H9 (cell line): ENCODE data around the gene CDH13. TPM values are rescaled to one million over a fixed set of nuclear protein-coding genes. Genes with fewer than 3 reads are reported as not detected.

ENCODE experiments used
- DNase-seq: peaks from one replicate; pipeline ENCODE4 v3.0.0-alpha.2; 2017
- H2AFZ ChIP-seq: one replicate; pipeline ENCODE4 v1.6.1; 2013; ENCODE audit warnings: mild to moderate bottlenecking, low read length, control low read depth, moderate library complexity
- H2AK5ac ChIP-seq: 2 replicates; pipeline ENCODE4 v1.6.1; 2013; ENCODE audit warnings: low read length, control low read depth, mixed read lengths; ENCODE audit not compliant: insufficient read length
- H2BK120ac ChIP-seq: one replicate; pipeline ENCODE4 v1.6.1; 2013; ENCODE audit warnings: low read depth, mild to moderate bottlenecking, low read length, control low read depth, inconsistent platforms; ENCODE audit not compliant: poor library complexity, severe bottlenecking
- H2BK12ac ChIP-seq: 2 replicates; pipeline ENCODE4 v1.6.1; 2013; ENCODE audit warnings: low read length, control low read depth, mixed read lengths, low read depth; ENCODE audit not compliant: insufficient read length
- H2BK15ac ChIP-seq: 2 replicates; pipeline ENCODE4 v1.6.1; 2013; ENCODE audit warnings: low read depth, low read length, control low read depth
- H2BK20ac ChIP-seq: one replicate; pipeline ENCODE4 v1.6.1; 2013; ENCODE audit warnings: low read depth, mild to moderate bottlenecking, low read length, control low read depth, inconsistent platforms; ENCODE audit not compliant: poor library complexity, severe bottlenecking
- H2BK5ac ChIP-seq: 2 replicates; pipeline ENCODE4 v1.6.1; 2013; ENCODE audit warnings: low read length, control low read depth, mixed read lengths; ENCODE audit not compliant: insufficient read length
- H3K14ac ChIP-seq: 2 replicates; pipeline ENCODE4 v1.6.1; 2013; ENCODE audit warnings: low read length, control low read depth; ENCODE audit not compliant: insufficient read depth
- H3K18ac ChIP-seq: 2 replicates; pipeline ENCODE4 v1.6.1; 2013; ENCODE audit warnings: low read depth, mild to moderate bottlenecking, mixed read lengths, low read length, control low read depth; ENCODE audit not compliant: insufficient read length
- H3K23ac ChIP-seq: 2 replicates; pipeline ENCODE4 v1.6.1; 2013; ENCODE audit warnings: low read length, control low read depth, mixed read lengths, low read depth; ENCODE audit not compliant: insufficient read length
- H3K23me2 ChIP-seq: 2 replicates; pipeline ENCODE4 v1.6.1; 2013; ENCODE audit warnings: low read depth, mild to moderate bottlenecking, mixed read lengths, low read length, control low read depth; ENCODE audit not compliant: insufficient read length, poor library complexity, severe bottlenecking
- H3K27ac ChIP-seq: 2 replicates; pipeline ENCODE4 v1.5.1; 2013; ENCODE audit warnings: low read length, control low read depth, mixed read lengths, low read depth; ENCODE audit not compliant: insufficient read length
- H3K27me3 ChIP-seq: 2 replicates; pipeline ENCODE4 v1.6.1; 2013; ENCODE audit warnings: low read length, control low read depth, inconsistent platforms; ENCODE audit not compliant: insufficient read depth
- H3K4ac ChIP-seq: 2 replicates; pipeline ENCODE4 v1.6.1; 2013; ENCODE audit warnings: low read depth, mild to moderate bottlenecking, control low read depth, inconsistent platforms, low read length, moderate library complexity
- H3K4me1 ChIP-seq: 2 replicates; pipeline ENCODE4 v1.6.1; 2013; ENCODE audit warnings: low read length, control low read depth, inconsistent platforms; ENCODE audit not compliant: insufficient read depth
- H3K4me2 ChIP-seq: 2 replicates; pipeline ENCODE4 v1.6.1; 2013; ENCODE audit warnings: low read length, control low read depth, mixed read lengths; ENCODE audit not compliant: insufficient read length, insufficient read depth
- H3K56ac ChIP-seq: 2 replicates; pipeline ENCODE4 v1.6.1; 2013; ENCODE audit warnings: low read depth, mild to moderate bottlenecking, mixed read lengths, low read length, control low read depth; ENCODE audit not compliant: insufficient read length
- H3K79me1 ChIP-seq: 2 replicates; pipeline ENCODE4 v1.6.1; 2013; ENCODE audit warnings: low read depth, mild to moderate bottlenecking, moderate library complexity, low read length, control low read depth, inconsistent platforms; ENCODE audit not compliant: insufficient read depth, poor library complexity, severe bottlenecking
- H3K79me2 ChIP-seq: 2 replicates; pipeline ENCODE4 v1.6.1; 2013; ENCODE audit warnings: low read length, control low read depth, inconsistent platforms; ENCODE audit not compliant: insufficient read depth
- H3K9ac ChIP-seq: 2 replicates; pipeline ENCODE4 v1.6.1; 2013; ENCODE audit warnings: low read length, control low read depth, mixed read lengths; ENCODE audit not compliant: insufficient read length; ENCODE audit errors: extremely low read depth
- H3K9me3 ChIP-seq: one replicate; pipeline ENCODE4 v1.6.1; 2013; ENCODE audit warnings: low read depth, low read length, inconsistent platforms; ENCODE audit not compliant: control insufficient read depth
- H3T11ph ChIP-seq: one replicate; pipeline ENCODE4 v1.6.1; 2013; ENCODE audit warnings: mild to moderate bottlenecking, low read length, control low read depth, inconsistent platforms
- H4K20me1 ChIP-seq: one replicate; pipeline ENCODE4 v1.6.1; 2013; ENCODE audit not compliant: control insufficient read depth, insufficient read length, insufficient read depth
- H4K5ac ChIP-seq: 2 replicates; pipeline ENCODE4 v1.6.1; 2013; ENCODE audit warnings: low read depth, mild to moderate bottlenecking, mixed read lengths, low read length, control low read depth; ENCODE audit not compliant: insufficient read length
- H4K8ac ChIP-seq: replicated peaks from 2 replicates; pipeline ENCODE4 v1.6.1; 2013; ENCODE audit warnings: low read length, control low read depth, mixed read lengths, low read depth; ENCODE audit not compliant: insufficient read length
- H4K91ac ChIP-seq: 2 replicates; pipeline ENCODE4 v1.6.1; 2013; ENCODE audit warnings: low read depth, mild to moderate bottlenecking, moderate library complexity, mixed read lengths, low read length, control low read depth; ENCODE audit not compliant: insufficient read length
- H3K27ac Mint-ChIP-seq, 3 experiments: 2 replicates in 2 of 3; 3 replicates in 1 of 3; pipeline ENCODE4 v1.8.0; 2020 to 2021; ENCODE audit warnings: mixed read lengths in 3 of 3, mild to moderate bottlenecking in 1 of 3, moderate library complexity in 1 of 3
- H3K27me3 Mint-ChIP-seq: 2 replicates; pipeline ENCODE4 v1.8.0; 2021; ENCODE audit warnings: low read depth, mild to moderate bottlenecking, moderate library complexity, mixed read lengths
- H3K36me3 Mint-ChIP-seq, 3 experiments: 2 replicates in 2 of 3; 3 replicates in 1 of 3; pipeline ENCODE4 v1.8.0; 2020 to 2021; ENCODE audit warnings: low read depth in 3 of 3, mixed read lengths in 3 of 3; ENCODE audit not compliant: insufficient read depth in 1 of 3
- H3K4me1 Mint-ChIP-seq, 2 experiments: 2 replicates each; pipeline ENCODE4 v1.8.0; 2020; ENCODE audit warnings: mixed read lengths in 2 of 2
- H3K4me3 Mint-ChIP-seq, 2 experiments: 2 replicates in 1 of 2; 3 replicates in 1 of 2; pipeline ENCODE4 v1.8.0; 2020 to 2021; ENCODE audit warnings: mild to moderate bottlenecking in 2 of 2, mixed read lengths in 2 of 2, moderate library complexity in 1 of 2
- H3K9me3 Mint-ChIP-seq, 2 experiments: 2 replicates in 1 of 2; 3 replicates in 1 of 2; pipeline ENCODE4 v1.8.0; 2020; ENCODE audit warnings: mild to moderate bottlenecking in 2 of 2, mixed read lengths in 2 of 2, moderate library complexity in 1 of 2
- CTCF ChIP-seq: fragments of 200-600 bp; sonication (generic); conservative IDR thresholded peaks from 3 replicates; pipeline ENCODE4 v1.8.0; 2021; ENCODE audit warnings: antibody characterized with exemption, mild to moderate bottlenecking
- WGBS: extraction: QIAGEN DNeasy Blood & Tissue Kit; methylation state at CpG from one replicate; pipeline ENCODE4 v1.1.7; 2013; ENCODE audit warnings: missing lambda C conversion rate, low lambda C conversion rate, mixed read lengths; ENCODE audit not compliant: insufficient read length; ENCODE audit errors: extremely low coverage; 5-methylcytosine and 5-hydroxymethylcytosine counted together
- total RNA-seq: library from RNA; stranded (reverse); gene quantifications from 2 replicates; pipeline ENCODE4 v1.2.1, GENCODE V29; 2021

Gene CDH13
- total RNA-seq, 1 experiment from 2014 or later = 1.5 TPM

GRCh38 chr16:83143788-83144187 lies 517.0 kb downstream of the CDH13 start:
- no peaks in the 10 kb centered on the region for H3K79me1 ChIP-seq
- H2BK12ac ChIP-seq = no peak overlapping the region
- H4K91ac ChIP-seq = no peak overlapping the region
- H2BK20ac ChIP-seq = no peak overlapping the region
- no peak overlapping the region for H3K23ac ChIP-seq
- no peaks in the 10 kb centered on the region for H3K4me1 ChIP-seq
- no peaks in the 10 kb centered on the region for H3K9me3 ChIP-seq
- H4K8ac ChIP-seq = no peak overlapping the region
- Mint-ChIP-seq H3K4me3 (no peak overlapping the region), H3K9me3 (no peaks in the 10 kb centered on the region), H3K36me3 (no peaks in the 10 kb centered on the region), H3K27me3 (no peaks in the 10 kb centered on the region), H3K27ac (no peak overlapping the region), H3K4me1 (peaks cover 2 to 4% of the 10 kb centered on the region in 2 experiments; a peak in 2 of 4 replicates)
- no peak overlapping the region for H2AK5ac ChIP-seq
- H3K18ac ChIP-seq = no peak overlapping the region
- TF ChIP-seq CTCF = no peak
- WGBS = no CpG with 5 or more reads among the region's 8 CpGs
- no peak overlapping the region for H2BK5ac ChIP-seq
- no peaks in the 10 kb centered on the region for H4K20me1 ChIP-seq
- H3K27me3 ChIP-seq = no peaks in the 10 kb centered on the region
- no peak overlapping the region for H4K5ac ChIP-seq
- H3K9ac ChIP-seq = no peak overlapping the region
- H3K14ac ChIP-seq = no peak overlapping the region
- no peak overlapping the region for H3K56ac ChIP-seq
- H2BK15ac ChIP-seq = no peak overlapping the region
- H2AFZ ChIP-seq = no peak overlapping the region
- no peaks in the 10 kb centered on the region for H3K79me2 ChIP-seq
- no peak overlapping the region for H3K4ac ChIP-seq
- no peak for DNase-seq
- H3T11ph ChIP-seq = no peak overlapping the region
- no peak overlapping the region for H3K4me2 ChIP-seq
- H3K23me2 ChIP-seq = no peaks in the 10 kb centered on the region
- no peak overlapping the region for H3K27ac ChIP-seq
- H2BK120ac ChIP-seq = no peak overlapping the region
